Osteoblast (primary cell): ENCODE measurements around the gene TPRX2. TPM values are rescaled to one million over a fixed set of nuclear protein-coding genes. Genes with fewer than 3 reads are reported as not detected.

Experiments used
- DNase-seq: peaks from one replicate; pipeline ENCODE4 v3.0.0; 2011; ENCODE audit warnings: low spot score, mixed read lengths; ENCODE audit not compliant: insufficient read length; ENCODE audit errors: missing footprints
- H2AFZ ChIP-seq: 2 replicates; pipeline ENCODE4 v1.6.0; 2011; ENCODE audit warnings: mild to moderate bottlenecking, low read length
- H3K27ac ChIP-seq: 2 replicates; pipeline ENCODE4 v1.5.1; 2011; ENCODE audit warnings: mild to moderate bottlenecking, low read depth, low read length, moderate library complexity
- H3K27me3 ChIP-seq: 2 replicates; pipeline ENCODE4 v1.6.0; 2012; ENCODE audit warnings: mild to moderate bottlenecking, control low read depth, inconsistent platforms, low read length, moderate library complexity; ENCODE audit not compliant: insufficient read depth
- H3K36me3 ChIP-seq: 2 replicates; pipeline ENCODE4 v1.5.1; 2011; ENCODE audit warnings: mild to moderate bottlenecking, low read length, control low read depth, moderate library complexity; ENCODE audit not compliant: insufficient read depth
- H3K4me1 ChIP-seq: 2 replicates; pipeline ENCODE4 v1.5.1; 2011; ENCODE audit warnings: mild to moderate bottlenecking, low read length, control low read depth, moderate library complexity; ENCODE audit not compliant: insufficient read depth
- H3K4me2 ChIP-seq: 2 replicates; pipeline ENCODE4 v1.6.0; 2011; ENCODE audit warnings: mild to moderate bottlenecking, low read length; ENCODE audit not compliant: insufficient read depth
- H3K4me3 ChIP-seq: fragments of 200-600 bp; sonication (generic); 3 replicates; pipeline ENCODE4 v1.5.1; 2012; ENCODE audit warnings: mild to moderate bottlenecking, low read length, inconsistent platforms; ENCODE audit not compliant: insufficient read depth
- H3K79me2 ChIP-seq: 2 replicates; pipeline ENCODE4 v1.6.0; 2012; ENCODE audit warnings: mild to moderate bottlenecking, low read length, control low read depth, inconsistent platforms; ENCODE audit not compliant: insufficient read depth
- H3K9me3 ChIP-seq: 2 replicates; pipeline ENCODE4 v1.5.1; 2011; ENCODE audit warnings: low read depth, low read length, control low read depth
- H4K20me1 ChIP-seq: 2 replicates; pipeline ENCODE4 v1.6.0; 2012; ENCODE audit warnings: mild to moderate bottlenecking, low read length, control low read depth; ENCODE audit not compliant: insufficient read depth
- total RNA-seq: library from RNA; depleted of rRNA; stranded (reverse); fragments of >200 nt; gene quantifications from 2 replicates; pipeline ENCODE4 v1.2.3, GENCODE V29; 2012
- TF ChIP-seq, protein P1 (sequence below): IDR thresholded peaks from 2 replicates; pipeline ENCODE4 v1.5.1; 2011; ENCODE audit warnings: mild to moderate bottlenecking, low read depth, low read length, moderate library complexity; ENCODE audit errors: extremely low read depth

The TPRX2 gene
- total RNA-seq, 1 donor, result not detected

DNA sequence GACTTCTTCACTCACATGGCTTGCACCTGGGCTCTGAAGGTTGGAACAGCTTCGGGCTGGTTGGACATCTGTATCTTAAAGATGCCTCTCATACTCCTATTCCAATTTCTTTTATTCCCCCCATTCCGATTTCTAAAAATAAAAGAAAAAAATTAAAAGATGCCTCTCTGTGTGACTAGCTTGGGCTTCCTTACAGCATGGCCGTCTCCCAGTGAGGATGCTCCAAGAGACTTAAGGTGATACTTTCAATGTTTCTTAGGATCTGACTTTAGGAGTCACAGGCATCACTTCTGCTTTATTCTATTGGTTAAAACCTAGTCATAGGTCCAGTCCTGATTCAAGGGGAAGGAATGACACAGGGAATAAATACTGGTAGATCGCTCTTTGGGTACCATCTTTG, 37.0 kb downstream of the TPRX2 start:
- no peaks in the 10 kb centered on the region for H3K4me1 ChIP-seq
- DNase-seq, result no peak
- no peak overlapping the region for H2AFZ ChIP-seq
- H3K36me3 ChIP-seq, result no peaks in the 10 kb centered on the region
- no peaks in the 10 kb centered on the region for H3K27me3 ChIP-seq
- H3K79me2 ChIP-seq, result no peaks in the 10 kb centered on the region
- H3K4me2 ChIP-seq, result no peak overlapping the region
- TF ChIP-seq, protein P1, sequence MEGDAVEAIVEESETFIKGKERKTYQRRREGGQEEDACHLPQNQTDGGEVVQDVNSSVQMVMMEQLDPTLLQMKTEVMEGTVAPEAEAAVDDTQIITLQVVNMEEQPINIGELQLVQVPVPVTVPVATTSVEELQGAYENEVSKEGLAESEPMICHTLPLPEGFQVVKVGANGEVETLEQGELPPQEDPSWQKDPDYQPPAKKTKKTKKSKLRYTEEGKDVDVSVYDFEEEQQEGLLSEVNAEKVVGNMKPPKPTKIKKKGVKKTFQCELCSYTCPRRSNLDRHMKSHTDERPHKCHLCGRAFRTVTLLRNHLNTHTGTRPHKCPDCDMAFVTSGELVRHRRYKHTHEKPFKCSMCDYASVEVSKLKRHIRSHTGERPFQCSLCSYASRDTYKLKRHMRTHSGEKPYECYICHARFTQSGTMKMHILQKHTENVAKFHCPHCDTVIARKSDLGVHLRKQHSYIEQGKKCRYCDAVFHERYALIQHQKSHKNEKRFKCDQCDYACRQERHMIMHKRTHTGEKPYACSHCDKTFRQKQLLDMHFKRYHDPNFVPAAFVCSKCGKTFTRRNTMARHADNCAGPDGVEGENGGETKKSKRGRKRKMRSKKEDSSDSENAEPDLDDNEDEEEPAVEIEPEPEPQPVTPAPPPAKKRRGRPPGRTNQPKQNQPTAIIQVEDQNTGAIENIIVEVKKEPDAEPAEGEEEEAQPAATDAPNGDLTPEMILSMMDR, result no peak
- no peak overlapping the region for H3K27ac ChIP-seq
- no peak overlapping the region for H3K4me3 ChIP-seq
- H3K9me3 ChIP-seq, result no peaks in the 10 kb centered on the region
- H4K20me1 ChIP-seq, result no peaks in the 10 kb centered on the region

DNA sequence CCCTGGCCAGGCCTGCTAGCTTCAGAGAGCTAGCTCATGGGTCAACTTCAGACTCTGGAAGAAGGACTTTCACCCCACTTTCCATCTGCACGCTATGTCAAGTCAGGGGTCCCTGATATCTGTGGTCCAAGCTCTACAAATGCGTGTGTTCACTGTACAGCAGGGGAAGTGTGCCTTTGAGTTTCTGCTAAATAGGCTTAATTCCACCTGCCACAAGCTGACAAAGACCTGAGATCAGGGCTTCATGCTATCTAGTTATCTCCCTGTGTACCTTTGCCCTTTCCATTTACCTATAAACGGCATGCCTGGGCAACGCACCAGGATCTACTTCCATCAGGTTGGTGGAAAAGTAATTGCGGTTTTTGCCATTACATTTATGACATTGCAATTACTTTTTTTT, 37.7 kb downstream of the TPRX2 start:
- Histone ChIP-seq H4K20me1 (no peaks in the 10 kb centered on the region), H3K4me3 (no peak overlapping the region), H3K79me2 (no peaks in the 10 kb centered on the region), H3K27ac (no peak overlapping the region), H3K4me1 (no peaks in the 10 kb centered on the region), H3K4me2 (no peak overlapping the region), H2AFZ (no peak overlapping the region), H3K9me3 (no peaks in the 10 kb centered on the region), H3K36me3 (no peaks in the 10 kb centered on the region), H3K27me3 (no peaks in the 10 kb centered on the region)
- DNase-seq, result no peak
- TF ChIP-seq, protein P1, result no peak

DNA sequence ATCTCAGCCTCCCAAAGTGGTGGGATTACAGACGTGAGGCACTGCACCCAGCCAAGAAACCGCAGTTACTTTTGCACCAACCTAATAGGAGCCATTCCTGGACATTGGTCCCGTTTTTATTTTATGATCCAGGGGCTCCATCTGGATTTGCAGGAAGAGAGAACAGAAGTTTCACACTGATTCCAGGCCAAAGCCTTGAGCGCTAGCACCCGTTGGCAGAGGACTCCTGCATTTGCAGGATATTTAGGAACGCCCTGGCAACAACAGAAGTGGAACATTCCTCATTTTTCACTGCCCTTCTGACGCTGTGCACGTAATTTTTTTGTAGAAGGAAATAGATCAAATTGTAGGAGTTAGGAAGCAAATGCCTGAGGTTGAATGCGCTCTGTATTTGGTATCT, 38.8 kb downstream of the TPRX2 start:
- H4K20me1 ChIP-seq, result no peaks in the 10 kb centered on the region
- no peak overlapping the region for H2AFZ ChIP-seq
- H3K79me2 ChIP-seq, result no peaks in the 10 kb centered on the region
- H3K4me1 ChIP-seq, result no peaks in the 10 kb centered on the region
- no peaks in the 10 kb centered on the region for H3K9me3 ChIP-seq
- no peaks in the 10 kb centered on the region for H3K27me3 ChIP-seq
- TF ChIP-seq, protein P1, result no peak
- no peak overlapping the region for H3K4me3 ChIP-seq
- no peak overlapping the region for H3K4me2 ChIP-seq
- no peaks in the 10 kb centered on the region for H3K36me3 ChIP-seq
- no peak overlapping the region for H3K27ac ChIP-seq
- DNase-seq, result no peak

DNA sequence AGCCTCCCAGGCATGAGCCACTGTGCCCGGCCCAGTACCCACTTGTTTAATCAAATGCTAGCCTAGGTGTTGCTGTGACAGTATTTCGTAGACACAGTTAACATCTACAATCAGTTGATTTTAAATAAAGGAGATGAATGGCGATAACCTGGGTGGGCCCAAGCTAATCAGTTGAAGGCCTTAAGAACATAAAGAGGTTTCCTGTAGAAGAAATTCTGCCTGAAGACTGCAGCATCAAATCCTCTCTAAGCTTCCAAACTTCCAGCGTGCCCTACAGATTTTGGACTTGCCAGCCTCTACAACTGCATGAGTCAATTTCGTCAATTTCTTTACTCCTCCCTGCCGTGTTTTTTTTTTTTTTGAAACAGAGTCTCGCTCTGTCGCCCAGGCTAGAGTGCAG, 40.3 kb downstream of the TPRX2 start:
- no peak overlapping the region for H3K4me3 ChIP-seq
- TF ChIP-seq, protein P1, result no peak
- DNase-seq, result no peak

More for the DNA sequence above, 40.3 kb downstream of the TPRX2 start:
- Histone ChIP-seq H2AFZ (no peak overlapping the region), H3K36me3 (no peaks in the 10 kb centered on the region), H4K20me1 (no peaks in the 10 kb centered on the region), H3K4me1 (no peaks in the 10 kb centered on the region), H3K4me2 (no peak overlapping the region), H3K27ac (no peak overlapping the region), H3K9me3 (no peaks in the 10 kb centered on the region), H3K27me3 (no peaks in the 10 kb centered on the region), H3K79me2 (no peaks in the 10 kb centered on the region)
